Measurements from ENCODE around the gene FMO1. TPM values are rescaled to one million over a fixed set of nuclear protein-coding genes. Genes with fewer than 3 reads are reported as not detected.
"Not testable (repeated sequence)": the region's sequence is repeated elsewhere in the genome, so short reads cannot be mapped to it uniquely, and the experiment has no call there.

Gene FMO1
- polyA plus RNA-seq, 4 donors, result 0.54 to 236 TPM; not detected in 2

- no peak for DNase-seq
- 80 to 94% (median 82%) methylated on average over 5 of the region's 5 CpGs for WGBS, 3 donors
- no peaks in the 10 kb centered on the region for H3K36me3 ChIP-seq (ENCODE audit: control insufficient read depth in 3 of 3, insufficient read depth in 2 of 3, low read depth in 1 of 3, low read length in 3 of 3)
- peaks cover 0 to 6% (median 3%) of the 10 kb centered on the region in 3 donors for H3K4me1 ChIP-seq (ENCODE audit: control insufficient read depth in 3 of 3, insufficient read depth in 2 of 3, low read depth in 1 of 3, low read length in 2 of 3)
- H3K9me3 ChIP-seq (ENCODE audit: control insufficient read depth in 2 of 2, insufficient read depth in 1 of 2, low read depth in 1 of 2, low read length in 1 of 2), result peaks cover 0 to 8% of the 10 kb centered on the region in 2 donors
- no peaks in the 10 kb centered on the region for H3K27me3 ChIP-seq (ENCODE audit: control insufficient read depth in 3 of 3, insufficient read depth in 3 of 3, low read length in 3 of 3)
- no peak overlapping the region for H3K4me3 ChIP-seq (ENCODE audit: low read depth in 1 of 3, low read length in 3 of 3)
- no peak overlapping the region for H3K27ac ChIP-seq (ENCODE audit: low read depth in 1 of 3, low read length in 2 of 3)
- FAIRE-seq, result no peak
Observed at GRCh38 chr1:171222936-171223335, 25.4 kb upstream of the FMO1 start.

DNA sequence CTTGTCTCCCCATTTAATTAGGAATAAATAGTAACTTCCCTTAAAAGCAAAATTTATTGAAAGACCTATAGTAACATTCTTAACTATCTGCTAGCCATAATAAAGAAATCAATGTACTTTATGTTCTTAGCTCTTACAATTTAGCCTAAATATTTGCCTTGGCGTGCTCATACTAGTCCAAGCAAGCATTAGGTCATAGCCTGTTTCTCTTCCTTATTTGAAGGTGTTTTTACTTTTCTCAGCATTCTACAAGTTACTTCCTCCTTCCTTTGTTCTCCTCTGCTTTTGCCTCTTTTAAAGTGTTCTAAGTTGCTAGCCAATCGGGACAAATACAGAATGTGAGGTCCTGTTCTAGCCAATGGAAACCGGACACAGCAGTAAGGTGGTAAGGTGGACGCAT, 24.0 kb upstream of the FMO1 start:
- DNase-seq; H3K27me3 ChIP-seq (ENCODE audit: control insufficient read depth in 3 of 3, insufficient read depth in 3 of 3, low read length in 3 of 3); FAIRE-seq; H3K4me1 ChIP-seq (ENCODE audit: control insufficient read depth in 3 of 3, insufficient read depth in 2 of 3, low read depth in 1 of 3, low read length in 2 of 3); H3K4me3 ChIP-seq (ENCODE audit: low read depth in 1 of 3, low read length in 3 of 3); H3K9me3 ChIP-seq (ENCODE audit: control insufficient read depth in 2 of 2, insufficient read depth in 1 of 2, low read depth in 1 of 2, low read length in 1 of 2); H3K36me3 ChIP-seq (ENCODE audit: control insufficient read depth in 3 of 3, insufficient read depth in 2 of 3, low read depth in 1 of 3, low read length in 3 of 3): not testable (repeated sequence)
- H3K27ac ChIP-seq (ENCODE audit: low read depth in 1 of 3, low read length in 2 of 3), result peak overlapping the region in 1 of 3 donors; percentile 38
- 88 to 90% (median 89%) methylated on average over 4 of the region's 4 CpGs for WGBS, 3 donors

DNA sequence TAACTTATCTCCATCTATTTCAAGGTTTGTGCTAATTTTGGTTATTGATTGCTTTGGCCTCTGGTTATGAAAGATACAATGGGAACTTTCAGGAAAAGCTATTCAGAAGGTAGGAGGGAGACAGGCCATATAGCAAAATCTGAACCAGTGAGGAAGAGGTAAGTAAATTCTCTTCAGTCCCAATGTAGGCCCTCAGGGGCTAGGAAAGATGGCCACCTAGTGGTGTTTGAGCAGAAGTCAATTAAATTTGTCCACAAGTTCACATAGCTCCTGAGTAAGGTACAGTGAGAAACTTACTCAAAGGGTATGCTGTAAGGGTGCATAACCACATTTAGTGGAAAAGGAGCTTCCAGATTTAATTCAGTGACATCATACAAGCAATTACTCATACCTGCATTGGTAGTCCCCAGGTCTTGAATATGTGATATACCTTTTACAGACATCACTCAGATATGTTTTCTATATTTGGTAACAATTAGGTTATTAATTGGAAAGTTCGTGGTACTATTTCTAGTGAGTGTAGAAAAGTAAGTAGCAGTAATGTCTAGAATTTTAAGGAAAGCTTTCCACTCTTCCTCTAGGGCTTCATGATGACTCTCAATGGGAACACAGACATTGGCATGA, 21.4 kb upstream of the FMO1 start:
- H3K36me3 ChIP-seq (ENCODE audit: control insufficient read depth in 3 of 3, insufficient read depth in 2 of 3, low read depth in 1 of 3, low read length in 3 of 3), result no peaks in the 10 kb centered on the region
- WGBS, 3 donors, result 74 to 88% (median 82%) methylated on average over 1 of the region's 1 CpG
- FAIRE-seq (no peak), DNase-seq (peak; percentile 74 to 81)
- H3K4me1 ChIP-seq (ENCODE audit: control insufficient read depth in 3 of 3, insufficient read depth in 2 of 3, low read depth in 1 of 3, low read length in 2 of 3), result peaks cover 0 to 3% (median 0%) of the 10 kb centered on the region in 3 donors
- H3K4me3 ChIP-seq (ENCODE audit: low read depth in 1 of 3, low read length in 3 of 3), result no peak overlapping the region
- H3K9me3 ChIP-seq (ENCODE audit: control insufficient read depth in 2 of 2, insufficient read depth in 1 of 2, low read depth in 1 of 2, low read length in 1 of 2), result no peaks in the 10 kb centered on the region
- H3K27ac ChIP-seq (ENCODE audit: low read depth in 1 of 3, low read length in 2 of 3), result no peak overlapping the region
- no peaks in the 10 kb centered on the region for H3K27me3 ChIP-seq (ENCODE audit: control insufficient read depth in 3 of 3, insufficient read depth in 3 of 3, low read length in 3 of 3)

- no peaks in the 10 kb centered on the region for H3K4me1 ChIP-seq (ENCODE audit: control insufficient read depth in 3 of 3, insufficient read depth in 2 of 3, low read depth in 1 of 3, low read length in 2 of 3)
- H3K9me3 ChIP-seq (ENCODE audit: control insufficient read depth in 2 of 2, insufficient read depth in 1 of 2, low read depth in 1 of 2, low read length in 1 of 2), result peaks cover 0 to under 1% of the 10 kb centered on the region in 2 donors
- H3K36me3 ChIP-seq (ENCODE audit: control insufficient read depth in 3 of 3, insufficient read depth in 2 of 3, low read depth in 1 of 3, low read length in 3 of 3), result no peaks in the 10 kb centered on the region
- H3K27ac ChIP-seq (ENCODE audit: low read depth in 1 of 3, low read length in 2 of 3), result no peak overlapping the region
- no peak overlapping the region for H3K4me3 ChIP-seq (ENCODE audit: low read depth in 1 of 3, low read length in 3 of 3)
- FAIRE-seq (no peak), DNase-seq (no peak)
- no peaks in the 10 kb centered on the region for H3K27me3 ChIP-seq (ENCODE audit: control insufficient read depth in 3 of 3, insufficient read depth in 3 of 3, low read length in 3 of 3)
Observed at GRCh38 chr1:171231326-171231725, 17.0 kb upstream of the FMO1 start.

DNA sequence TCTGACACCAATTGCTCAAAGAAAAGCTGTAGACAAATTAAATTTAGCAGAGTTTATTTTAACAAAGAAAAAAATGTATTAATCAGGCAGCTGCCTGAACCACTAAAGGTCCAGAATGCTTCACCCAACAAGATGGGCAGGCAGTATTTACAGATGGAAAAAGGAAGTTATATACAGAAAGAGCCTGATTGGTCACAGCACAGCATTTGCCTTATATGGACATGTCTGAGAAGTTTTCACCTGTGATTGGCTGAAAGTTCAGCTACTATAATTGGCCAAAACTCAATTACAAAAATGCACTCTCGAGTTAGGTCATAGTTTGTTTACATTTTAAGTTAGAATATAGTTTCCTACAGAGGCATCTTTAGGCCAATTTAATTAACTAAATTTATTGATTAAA, 15.1 kb upstream of the FMO1 start:
- H3K4me3 ChIP-seq (ENCODE audit: low read depth in 1 of 3, low read length in 3 of 3), result no peak overlapping the region
- no peak for FAIRE-seq
- no peaks in the 10 kb centered on the region for H3K27me3 ChIP-seq (ENCODE audit: control insufficient read depth in 3 of 3, insufficient read depth in 3 of 3, low read length in 3 of 3)
- no peak overlapping the region for H3K27ac ChIP-seq (ENCODE audit: low read depth in 1 of 3, low read length in 2 of 3)
- DNase-seq, result no peak
- no peaks in the 10 kb centered on the region for H3K4me1 ChIP-seq (ENCODE audit: control insufficient read depth in 3 of 3, insufficient read depth in 2 of 3, low read depth in 1 of 3, low read length in 2 of 3)
- WGBS, 3 donors, result 81 to 97% (median 87%) methylated on average over 1 of the region's 1 CpG
- H3K36me3 ChIP-seq (ENCODE audit: control insufficient read depth in 3 of 3, insufficient read depth in 2 of 3, low read depth in 1 of 3, low read length in 3 of 3), result peaks cover 0 to 3% (median 0%) of the 10 kb centered on the region in 3 donors
- peaks cover 0 to 16% of the 10 kb centered on the region in 2 donors for H3K9me3 ChIP-seq (ENCODE audit: control insufficient read depth in 2 of 2, insufficient read depth in 1 of 2, low read depth in 1 of 2, low read length in 1 of 2)

- 85 to 95% (median 88%) methylated on average over 4 of the region's 4 CpGs for WGBS, 3 donors
- H3K27me3 ChIP-seq (ENCODE audit: control insufficient read depth in 3 of 3, insufficient read depth in 3 of 3, low read length in 3 of 3); FAIRE-seq: not testable (repeated sequence)
Observed at GRCh38 chr1:171236231-171236630, 12.1 kb upstream of the FMO1 start.

DNA sequence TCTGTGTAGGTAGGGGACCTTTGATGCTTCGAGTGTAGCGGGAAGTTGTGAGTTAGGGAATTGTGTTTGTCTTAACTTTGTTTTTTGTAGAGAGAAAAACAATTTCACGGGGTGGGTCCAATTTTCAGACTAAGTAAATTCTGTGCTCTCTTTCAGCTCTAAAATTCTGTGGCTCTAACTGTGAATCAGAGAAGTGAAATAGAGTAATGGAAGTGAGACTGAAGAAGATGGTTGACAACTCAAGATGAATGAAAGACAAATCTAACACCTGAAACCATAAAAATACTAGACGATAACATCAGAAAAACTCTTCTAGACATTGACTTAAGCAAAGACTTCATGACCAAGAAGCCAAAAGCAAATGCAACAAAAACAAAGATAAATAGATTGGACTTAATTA, 4.4 kb upstream of the FMO1 start:
- Histone ChIP-seq H3K4me3 (ENCODE audit: low read depth in 1 of 3, low read length in 3 of 3) (no peak overlapping the region), H3K36me3 (ENCODE audit: control insufficient read depth in 3 of 3, insufficient read depth in 2 of 3, low read depth in 1 of 3, low read length in 3 of 3) (no peaks in the 10 kb centered on the region), H3K27ac (ENCODE audit: low read depth in 1 of 3, low read length in 2 of 3) (no peak overlapping the region), H3K27me3 (ENCODE audit: control insufficient read depth in 3 of 3, insufficient read depth in 3 of 3, low read length in 3 of 3) (no peaks in the 10 kb centered on the region), H3K9me3 (ENCODE audit: control insufficient read depth in 2 of 2, insufficient read depth in 1 of 2, low read depth in 1 of 2, low read length in 1 of 2) (no peaks in the 10 kb centered on the region), H3K4me1 (ENCODE audit: control insufficient read depth in 3 of 3, insufficient read depth in 2 of 3, low read depth in 1 of 3, low read length in 2 of 3) (peaks cover 0 to 8% (median 0%) of the 10 kb centered on the region in 3 donors)
- DNase-seq (no peak), FAIRE-seq (no peak)
- WGBS, 3 donors, result 86 to 90% (median 88%) methylated on average over 4 of the region's 4 CpGs

More at GRCh38 chr1:171236231-171236630, 12.1 kb upstream of the FMO1 start:
- H3K36me3 ChIP-seq (ENCODE audit: control insufficient read depth in 3 of 3, insufficient read depth in 2 of 3, low read depth in 1 of 3, low read length in 3 of 3); H3K4me1 ChIP-seq (ENCODE audit: control insufficient read depth in 3 of 3, insufficient read depth in 2 of 3, low read depth in 1 of 3, low read length in 2 of 3); H3K27ac ChIP-seq (ENCODE audit: low read depth in 1 of 3, low read length in 2 of 3); H3K4me3 ChIP-seq (ENCODE audit: low read depth in 1 of 3, low read length in 3 of 3); DNase-seq: not testable (repeated sequence)
- H3K9me3 ChIP-seq (ENCODE audit: control insufficient read depth in 2 of 2, insufficient read depth in 1 of 2, low read depth in 1 of 2, low read length in 1 of 2), result peaks cover 0 to 16% of the 10 kb centered on the region in 2 donors

- Histone ChIP-seq H3K4me1 (ENCODE audit: control insufficient read depth in 3 of 3, insufficient read depth in 2 of 3, low read depth in 1 of 3, low read length in 2 of 3) (peaks cover 0 to 8% (median 0%) of the 10 kb centered on the region in 3 donors), H3K4me3 (ENCODE audit: low read depth in 1 of 3, low read length in 3 of 3) (no peak overlapping the region), H3K27me3 (ENCODE audit: control insufficient read depth in 3 of 3, insufficient read depth in 3 of 3, low read length in 3 of 3) (no peaks in the 10 kb centered on the region), H3K9me3 (ENCODE audit: control insufficient read depth in 2 of 2, insufficient read depth in 1 of 2, low read depth in 1 of 2, low read length in 1 of 2) (no peaks in the 10 kb centered on the region), H3K36me3 (ENCODE audit: control insufficient read depth in 3 of 3, insufficient read depth in 2 of 3, low read depth in 1 of 3, low read length in 3 of 3) (no peaks in the 10 kb centered on the region), H3K27ac (ENCODE audit: low read depth in 1 of 3, low read length in 2 of 3) (no peak overlapping the region)
- DNase-seq (peak; percentile 69 to 70), FAIRE-seq (no peak)
- WGBS, 3 donors, result 36 to 39% (median 38%) methylated on average over 6 of the region's 6 CpGs
Observed at GRCh38 chr1:171245458-171246064, 2.7 kb upstream of the FMO1 start.

Data from small intestine (tissue), 7 donors.